Activated CD8-positive, alpha-beta memory T cell treated with anti-CD3 and anti-CD28 coated beads, Interleukin-2, amount 50 U/mL, for 48 hours (primary cell): ENCODE results near the gene CSF1.
"Not testable (repeated sequence)": the region's sequence is repeated elsewhere in the genome, so short reads cannot be mapped to it uniquely, and the experiment has no call there.

Experiments used
- DNase-seq: peaks from one replicate; pipeline ENCODE4 v3.0.0-alpha.2; 2020

Gene CSF1

DNA sequence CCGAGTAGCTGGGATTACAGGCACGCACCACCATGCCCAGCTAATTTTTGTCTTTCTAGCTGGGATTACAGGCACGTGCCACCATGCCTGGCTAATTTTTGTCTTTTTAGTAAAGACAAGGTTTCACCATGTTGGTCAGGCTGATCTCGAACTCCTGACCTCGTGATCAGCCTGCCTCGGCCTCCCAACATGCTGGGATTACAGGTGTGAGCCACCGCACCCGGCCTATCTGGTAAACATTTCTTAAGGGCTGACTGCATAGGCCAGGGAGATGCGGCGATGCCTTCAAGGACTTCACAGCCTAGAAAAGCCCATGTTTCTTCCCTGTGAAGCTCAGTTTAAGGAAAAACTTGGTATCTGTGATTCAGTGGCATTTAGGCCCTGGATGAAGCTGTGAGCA lies 9.7 kb downstream of the CSF1 start:
- DNase-seq = not testable (repeated sequence)

DNA sequence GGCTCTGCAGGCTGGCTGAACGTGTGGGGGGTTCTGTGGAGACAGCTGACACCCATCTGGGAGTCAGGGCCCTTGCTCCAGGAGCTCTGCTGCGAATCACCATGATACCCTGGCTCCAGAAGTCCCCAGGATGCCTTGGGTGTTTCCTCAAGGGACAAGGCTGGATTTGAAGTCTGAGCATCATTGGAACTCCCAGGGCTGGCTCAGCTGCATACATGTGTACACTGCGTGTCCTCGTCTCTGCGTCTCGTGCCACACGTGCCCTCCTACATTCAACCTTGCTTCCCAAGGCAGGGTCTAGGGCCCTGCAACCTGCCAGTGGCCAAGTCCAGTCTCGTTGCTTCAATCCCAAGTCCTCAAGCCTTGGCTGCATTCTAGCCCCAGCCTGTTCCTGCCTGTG lies 11.7 kb downstream of the CSF1 start:
- no peak for DNase-seq

DNA sequence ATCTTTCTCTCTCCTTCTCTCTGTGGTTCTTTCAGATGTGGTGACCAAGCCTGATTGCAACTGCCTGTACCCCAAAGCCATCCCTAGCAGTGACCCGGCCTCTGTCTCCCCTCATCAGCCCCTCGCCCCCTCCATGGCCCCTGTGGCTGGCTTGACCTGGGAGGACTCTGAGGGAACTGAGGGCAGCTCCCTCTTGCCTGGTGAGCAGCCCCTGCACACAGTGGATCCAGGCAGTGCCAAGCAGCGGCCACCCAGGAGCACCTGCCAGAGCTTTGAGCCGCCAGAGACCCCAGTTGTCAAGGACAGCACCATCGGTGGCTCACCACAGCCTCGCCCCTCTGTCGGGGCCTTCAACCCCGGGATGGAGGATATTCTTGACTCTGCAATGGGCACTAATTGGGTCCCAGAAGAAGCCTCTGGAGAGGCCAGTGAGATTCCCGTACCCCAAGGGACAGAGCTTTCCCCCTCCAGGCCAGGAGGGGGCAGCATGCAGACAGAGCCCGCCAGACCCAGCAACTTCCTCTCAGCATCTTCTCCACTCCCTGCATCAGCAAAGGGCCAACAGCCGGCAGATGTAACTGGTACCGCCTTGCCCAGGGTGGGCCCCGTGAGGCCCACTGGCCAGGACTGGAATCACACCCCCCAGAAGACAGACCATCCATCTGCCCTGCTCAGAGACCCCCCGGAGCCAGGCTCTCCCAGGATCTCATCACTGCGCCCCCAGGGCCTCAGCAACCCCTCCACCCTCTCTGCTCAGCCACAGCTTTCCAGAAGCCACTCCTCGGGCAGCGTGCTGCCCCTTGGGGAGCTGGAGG lies 12.7 kb downstream of the CSF1 start:
- no peak for DNase-seq

DNA sequence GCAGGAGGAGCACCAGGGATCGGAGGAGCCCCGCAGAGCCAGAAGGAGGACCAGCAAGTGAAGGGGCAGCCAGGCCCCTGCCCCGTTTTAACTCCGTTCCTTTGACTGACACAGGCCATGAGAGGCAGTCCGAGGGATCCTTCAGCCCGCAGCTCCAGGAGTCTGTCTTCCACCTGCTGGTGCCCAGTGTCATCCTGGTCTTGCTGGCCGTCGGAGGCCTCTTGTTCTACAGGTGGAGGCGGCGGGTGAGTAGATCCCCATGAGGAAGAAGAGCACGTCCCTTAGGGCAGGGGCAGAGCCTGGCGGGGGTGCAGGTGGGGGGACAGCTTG lies 13.3 kb downstream of the CSF1 start:
- peak; percentile 51 for DNase-seq

DNA sequence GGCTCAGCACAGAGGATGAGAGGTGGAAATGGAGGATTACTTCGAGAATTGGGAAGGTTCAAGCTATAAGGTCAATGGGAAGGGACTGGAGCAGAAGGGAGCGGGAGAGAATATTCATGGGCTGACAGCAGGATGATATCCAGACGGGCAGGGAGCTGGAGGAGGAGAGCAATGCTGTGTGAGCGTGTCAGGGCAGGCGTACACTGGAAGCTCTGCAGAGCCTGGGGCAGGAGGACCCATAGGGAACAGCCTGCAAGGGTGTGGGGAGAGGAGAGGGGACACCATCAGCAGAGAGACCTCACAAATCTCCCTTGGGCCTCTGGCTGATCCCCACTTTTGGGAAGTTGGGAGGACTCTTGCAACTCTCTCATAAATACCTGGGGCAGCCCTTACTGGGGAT lies 13.7 kb downstream of the CSF1 start:
- peak; percentile 49 for DNase-seq

DNA sequence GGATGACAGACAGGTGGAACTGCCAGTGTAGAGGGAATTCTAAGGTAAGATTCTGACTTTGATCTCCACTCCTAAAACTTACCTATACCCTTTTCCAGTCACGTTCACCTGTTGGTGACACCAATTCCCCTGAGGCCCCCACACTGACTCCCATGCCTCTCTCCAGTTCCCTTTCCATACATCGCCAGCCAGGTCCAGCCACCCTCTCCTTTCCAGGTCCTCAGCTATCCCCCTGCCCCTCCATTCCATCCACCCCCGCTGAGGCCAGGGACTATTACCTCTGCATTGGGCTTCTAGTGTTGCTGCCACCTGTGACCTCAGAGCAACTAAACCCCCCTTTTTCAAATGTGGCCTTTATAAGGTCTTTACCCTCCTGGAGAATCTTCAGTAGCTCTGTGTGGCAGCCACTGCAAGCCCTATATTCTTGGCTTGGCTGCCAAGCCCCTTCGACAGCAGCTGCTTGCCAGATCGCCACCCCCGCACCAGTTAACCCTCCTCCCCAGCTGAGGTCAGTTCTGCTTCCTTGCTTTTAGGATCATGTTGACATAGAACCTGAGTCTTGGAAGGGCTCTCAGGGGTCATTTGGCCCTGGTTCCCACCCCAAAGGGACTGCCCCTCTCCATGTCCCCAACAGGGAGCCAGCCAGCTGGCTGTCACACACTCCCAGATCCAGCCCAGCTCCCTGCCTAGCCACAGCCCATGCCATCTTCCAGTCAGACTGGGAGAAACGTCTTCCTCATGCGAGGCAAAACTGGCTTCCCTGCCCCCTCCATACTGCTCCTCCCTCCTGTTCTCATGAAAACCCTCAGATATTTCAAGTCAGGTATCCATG lies 14.7 kb downstream of the CSF1 start:
- DNase-seq = peak; percentile 44

DNA sequence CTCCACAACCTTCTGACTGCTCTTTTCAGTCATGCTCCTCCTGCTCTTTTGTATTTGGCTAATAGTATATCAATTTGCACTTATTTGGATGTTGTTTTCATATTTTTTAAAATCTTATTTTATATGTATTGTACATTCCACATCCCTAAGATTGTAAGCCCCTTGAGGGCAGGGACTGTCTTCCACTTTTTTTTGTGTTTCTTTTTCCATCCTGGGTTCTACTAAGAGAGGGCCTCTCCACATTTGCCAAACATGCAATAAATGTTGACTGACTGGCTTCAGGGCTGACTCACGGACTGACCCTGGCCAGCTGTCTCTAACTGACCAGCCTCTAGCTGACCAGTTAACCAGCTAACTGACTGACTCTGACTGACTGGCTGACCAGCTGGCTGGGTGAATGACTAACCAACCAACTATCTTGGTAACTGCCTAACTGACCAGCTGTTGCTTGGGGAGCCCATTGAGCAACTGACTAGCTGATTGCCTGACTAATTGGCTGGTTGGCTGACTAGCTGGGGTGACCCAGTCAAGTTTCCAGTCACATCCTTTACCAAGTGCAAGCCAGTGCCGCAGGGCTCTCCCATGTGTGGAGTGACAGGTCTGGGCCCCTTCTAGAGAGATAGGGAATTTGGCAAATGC lies 16.1 kb downstream of the CSF1 start:
- no peak for DNase-seq

DNA sequence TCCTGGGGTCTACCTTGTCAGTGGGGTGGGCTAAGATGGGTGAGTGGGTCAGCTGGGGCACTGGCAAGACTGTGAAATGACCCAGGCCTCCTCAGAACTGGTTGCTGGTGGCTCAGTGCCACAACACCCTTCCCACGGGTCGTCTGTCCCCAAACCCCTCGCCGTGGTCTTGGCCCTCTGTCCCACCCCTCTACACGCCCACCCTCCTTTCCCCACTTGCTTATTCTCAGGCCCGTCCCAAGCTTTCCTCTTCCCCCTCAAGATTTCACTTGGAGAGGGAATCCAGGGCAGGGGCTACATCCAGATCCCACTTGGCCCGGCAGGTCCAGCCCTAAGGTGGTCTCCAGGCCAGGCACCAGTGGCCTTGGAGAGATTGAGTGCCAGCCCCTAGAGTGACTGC lies 16.7 kb downstream of the CSF1 start:
- DNase-seq = no peak

DNA sequence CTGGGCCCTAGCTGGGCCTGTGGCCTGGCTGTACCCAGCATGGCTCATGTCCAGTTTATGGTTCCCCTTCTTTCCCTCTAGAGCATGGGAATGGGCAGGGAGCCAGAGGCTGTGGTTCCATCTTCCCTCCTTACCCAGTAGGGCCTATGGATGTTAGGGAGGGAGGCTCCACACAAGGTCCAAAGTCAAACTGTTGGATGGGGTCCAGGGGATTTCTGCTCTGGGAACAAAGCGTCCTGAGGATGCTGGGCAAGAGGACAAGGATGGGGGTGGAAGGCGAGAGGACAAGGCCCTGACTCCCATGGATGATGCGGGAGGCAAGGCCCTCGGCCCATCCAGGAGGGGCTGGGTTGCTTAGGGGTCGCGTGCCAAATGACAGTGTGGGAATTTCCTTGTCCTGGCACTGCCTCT lies 17.3 kb downstream of the CSF1 start:
- peak; percentile 47 for DNase-seq

DNA sequence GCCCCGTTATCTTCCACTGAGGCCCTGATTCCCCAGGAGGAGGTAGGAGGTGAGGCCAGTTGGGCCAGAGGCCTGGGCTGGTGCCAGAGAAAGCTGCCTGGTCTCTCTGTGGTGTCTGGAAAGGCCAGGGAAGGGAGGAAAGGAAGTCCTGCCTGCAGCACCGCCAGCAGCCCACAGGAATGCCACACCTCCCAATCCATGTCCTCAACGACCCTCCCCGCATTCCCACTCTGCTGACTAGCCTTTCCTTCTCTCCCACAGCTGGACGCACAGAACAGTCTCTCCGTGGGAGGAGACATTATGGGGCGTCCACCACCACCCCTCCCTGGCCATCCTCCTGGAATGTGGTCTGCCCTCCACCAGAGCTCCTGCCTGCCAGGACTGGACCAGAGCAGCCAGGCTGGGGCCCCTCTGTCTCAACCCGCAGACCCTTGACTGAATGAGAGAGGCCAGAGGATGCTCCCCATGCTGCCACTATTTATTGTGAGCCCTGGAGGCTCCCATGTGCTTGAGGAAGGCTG lies 18.0 kb downstream of the CSF1 start:
- peak; percentile 50 for DNase-seq

DNA sequence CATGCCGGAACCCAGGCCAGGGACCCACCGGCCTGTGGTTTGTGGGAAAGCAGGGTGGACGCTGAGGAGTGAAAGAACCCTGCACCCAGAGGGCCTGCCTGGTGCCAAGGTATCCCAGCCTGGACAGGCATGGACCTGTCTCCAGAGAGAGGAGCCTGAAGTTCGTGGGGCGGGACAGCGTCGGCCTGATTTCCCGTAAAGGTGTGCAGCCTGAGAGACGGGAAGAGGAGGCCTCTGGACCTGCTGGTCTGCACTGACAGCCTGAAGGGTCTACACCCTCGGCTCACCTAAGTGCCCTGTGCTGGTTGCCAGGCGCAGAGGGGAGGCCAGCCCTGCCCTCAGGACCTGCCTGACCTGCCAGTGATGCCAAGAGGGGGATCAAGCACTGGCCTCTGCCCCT lies 18.5 kb downstream of the CSF1 start:
- peak; percentile 46 for DNase-seq

DNA sequence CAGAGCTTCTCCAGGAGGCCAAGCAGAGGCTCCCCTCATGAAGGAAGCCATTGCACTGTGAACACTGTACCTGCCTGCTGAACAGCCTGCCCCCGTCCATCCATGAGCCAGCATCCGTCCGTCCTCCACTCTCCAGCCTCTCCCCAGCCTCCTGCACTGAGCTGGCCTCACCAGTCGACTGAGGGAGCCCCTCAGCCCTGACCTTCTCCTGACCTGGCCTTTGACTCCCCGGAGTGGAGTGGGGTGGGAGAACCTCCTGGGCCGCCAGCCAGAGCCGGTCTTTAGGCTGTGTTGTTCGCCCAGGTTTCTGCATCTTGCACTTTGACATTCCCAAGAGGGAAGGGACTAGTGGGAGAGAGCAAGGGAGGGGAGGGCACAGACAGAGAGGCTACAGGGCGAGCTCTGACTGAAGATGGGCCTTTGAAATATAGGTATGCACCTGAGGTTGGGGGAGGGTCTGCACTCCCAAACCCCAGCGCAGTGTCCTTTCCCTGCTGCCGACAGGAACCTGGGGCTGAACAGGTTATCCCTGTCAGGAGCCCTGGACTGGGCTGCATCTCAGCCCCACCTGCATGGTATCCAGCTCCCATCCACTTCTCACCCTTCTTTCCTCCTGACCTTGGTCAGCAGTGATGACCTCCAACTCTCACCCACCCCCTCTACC lies 19.1 kb downstream of the CSF1 start:
- DNase-seq = no peak

DNA sequence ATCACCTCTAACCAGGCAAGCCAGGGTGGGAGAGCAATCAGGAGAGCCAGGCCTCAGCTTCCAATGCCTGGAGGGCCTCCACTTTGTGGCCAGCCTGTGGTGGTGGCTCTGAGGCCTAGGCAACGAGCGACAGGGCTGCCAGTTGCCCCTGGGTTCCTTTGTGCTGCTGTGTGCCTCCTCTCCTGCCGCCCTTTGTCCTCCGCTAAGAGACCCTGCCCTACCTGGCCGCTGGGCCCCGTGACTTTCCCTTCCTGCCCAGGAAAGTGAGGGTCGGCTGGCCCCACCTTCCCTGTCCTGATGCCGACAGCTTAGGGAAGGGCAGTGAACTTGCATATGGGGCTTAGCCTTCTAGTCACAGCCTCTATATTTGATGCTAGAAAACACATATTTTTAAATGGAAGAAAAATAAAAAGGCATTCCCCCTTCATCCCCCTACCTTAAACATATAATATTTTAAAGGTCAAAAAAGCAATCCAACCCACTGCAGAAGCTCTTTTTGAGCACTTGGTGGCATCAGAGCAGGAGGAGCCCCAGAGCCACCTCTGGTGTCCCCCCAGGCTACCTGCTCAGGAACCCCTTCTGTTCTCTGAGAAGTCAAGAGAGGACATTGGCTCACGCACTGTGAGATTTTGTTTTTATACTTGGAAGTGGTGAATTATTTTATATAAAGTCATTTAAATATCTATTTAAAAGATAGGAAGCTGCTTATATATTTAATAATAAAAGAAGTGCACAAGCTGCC lies 19.8 kb downstream of the CSF1 start:
- DNase-seq = no peak

DNA sequence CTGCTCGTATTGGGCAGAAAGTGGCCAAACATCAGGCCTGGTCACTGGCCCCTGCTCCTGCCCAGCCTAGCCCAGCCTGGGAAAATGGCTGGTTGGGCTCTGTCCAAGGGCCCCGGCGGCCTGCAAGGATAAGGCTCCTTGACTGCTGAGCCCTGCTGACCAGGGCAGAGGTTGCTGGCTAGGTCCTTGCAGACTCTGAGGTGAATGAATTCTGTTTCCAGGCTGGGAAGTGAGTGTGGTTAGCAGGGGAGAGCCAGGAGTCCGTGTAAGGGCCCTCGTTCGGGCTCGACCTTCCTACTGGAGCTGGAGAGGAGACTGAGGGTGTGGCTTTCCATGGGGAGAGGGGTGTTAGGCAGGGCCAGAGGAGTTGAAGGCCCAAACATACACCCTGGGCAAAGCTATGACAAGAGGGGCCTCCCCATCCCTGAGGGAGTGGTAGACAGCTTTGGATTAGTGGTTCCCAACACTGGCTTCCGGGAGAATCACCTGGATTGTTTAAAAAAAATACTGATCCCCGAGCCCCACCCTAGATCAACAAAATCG lies 20.6 kb downstream of the CSF1 start:
- DNase-seq = no peak

DNA sequence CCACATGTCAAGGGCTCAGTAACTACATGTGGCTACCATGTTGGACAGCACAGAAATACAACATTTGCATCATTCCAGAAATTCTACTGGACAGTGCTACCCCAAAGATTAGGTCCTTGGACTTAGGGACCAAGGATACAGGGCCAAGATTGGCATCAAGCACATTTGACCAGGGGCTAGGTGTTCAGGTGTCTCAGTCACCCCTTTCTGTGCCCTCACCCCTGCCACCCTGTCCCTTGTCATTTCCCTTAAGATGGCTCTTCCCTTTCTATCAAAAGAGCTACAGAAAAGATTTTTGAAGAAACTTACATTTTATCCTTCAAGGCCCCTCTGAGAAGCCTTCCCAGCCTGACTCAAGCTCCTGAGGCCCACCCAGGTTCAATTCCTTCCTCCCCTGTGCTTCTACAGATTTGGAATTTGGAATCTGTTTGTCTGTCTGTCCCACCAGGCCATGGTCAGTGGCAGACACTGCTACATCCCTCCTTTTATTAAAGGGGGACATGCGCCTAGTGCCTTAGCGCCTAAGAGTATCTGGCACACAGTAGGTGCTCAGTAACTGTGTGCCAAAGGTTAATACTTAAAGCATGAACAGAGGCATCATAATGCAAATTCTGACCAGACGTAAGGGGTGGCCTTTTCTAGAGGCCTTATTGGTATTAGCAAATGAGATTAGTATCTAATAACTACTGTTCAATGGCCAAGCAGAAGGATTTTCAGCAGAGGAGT lies 21.4 kb downstream of the CSF1 start:
- DNase-seq = no peak

DNA sequence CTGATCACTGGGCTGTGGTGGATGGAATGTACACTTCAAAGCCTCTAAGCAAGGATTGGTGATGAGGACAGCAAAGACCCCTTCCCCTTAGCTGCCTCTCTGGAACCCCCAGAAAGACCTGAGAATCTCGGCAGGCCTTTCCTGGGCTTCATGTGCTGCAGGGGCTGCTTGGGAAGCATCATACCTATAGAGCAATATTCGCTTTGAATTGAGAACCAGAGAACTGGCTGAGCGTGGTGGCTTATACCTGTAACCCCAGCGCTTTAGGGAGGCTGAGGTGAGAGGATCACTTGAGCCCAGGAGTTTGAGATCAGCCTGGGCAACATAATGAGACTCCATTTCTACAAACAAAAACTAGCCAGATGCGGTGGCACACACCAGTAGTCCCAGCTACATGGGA lies 22.0 kb downstream of the CSF1 start:
- no peak for DNase-seq

DNA sequence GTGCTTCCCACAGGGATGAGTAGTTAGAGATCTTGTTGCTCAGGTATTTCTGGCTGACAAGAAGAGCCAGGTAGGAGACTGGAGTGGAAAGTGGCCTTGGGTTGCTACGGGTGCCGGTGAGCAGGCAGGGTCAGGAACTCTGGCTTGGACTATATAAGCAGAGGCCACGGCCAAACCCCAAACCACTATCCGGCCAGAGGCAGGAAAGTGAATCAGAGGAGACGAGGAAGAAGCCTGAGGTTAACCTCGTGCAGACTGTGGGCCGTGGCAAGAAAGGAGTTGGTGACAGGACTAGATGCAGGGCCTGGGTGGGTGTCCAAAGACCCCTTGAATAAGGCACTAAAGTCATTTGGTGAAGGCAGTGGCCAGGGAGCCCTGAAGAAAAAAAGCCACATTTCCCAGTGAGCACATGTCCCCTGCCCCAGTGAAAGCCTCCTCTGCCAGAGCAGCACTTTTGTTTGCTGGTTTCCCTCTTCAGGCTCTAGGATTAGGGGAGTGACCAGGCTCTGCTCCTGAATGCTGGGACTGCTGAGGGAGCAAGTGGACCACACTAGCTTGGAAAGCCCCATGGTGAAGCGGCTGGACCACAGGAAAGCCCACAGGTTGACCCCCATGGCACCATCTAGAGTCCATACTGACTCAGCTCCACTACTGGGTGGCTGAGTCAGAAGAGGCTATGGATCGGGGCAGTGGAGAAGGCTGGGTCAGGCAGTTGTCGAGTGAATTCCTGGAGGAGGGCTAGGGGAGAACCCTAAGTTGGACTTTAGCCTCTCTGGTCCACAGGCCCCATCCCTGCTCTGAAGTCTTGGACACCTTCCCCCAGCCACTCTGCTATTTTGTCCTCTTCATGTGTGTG lies 23.4 kb downstream of the CSF1 start:
- no peak for DNase-seq

DNA sequence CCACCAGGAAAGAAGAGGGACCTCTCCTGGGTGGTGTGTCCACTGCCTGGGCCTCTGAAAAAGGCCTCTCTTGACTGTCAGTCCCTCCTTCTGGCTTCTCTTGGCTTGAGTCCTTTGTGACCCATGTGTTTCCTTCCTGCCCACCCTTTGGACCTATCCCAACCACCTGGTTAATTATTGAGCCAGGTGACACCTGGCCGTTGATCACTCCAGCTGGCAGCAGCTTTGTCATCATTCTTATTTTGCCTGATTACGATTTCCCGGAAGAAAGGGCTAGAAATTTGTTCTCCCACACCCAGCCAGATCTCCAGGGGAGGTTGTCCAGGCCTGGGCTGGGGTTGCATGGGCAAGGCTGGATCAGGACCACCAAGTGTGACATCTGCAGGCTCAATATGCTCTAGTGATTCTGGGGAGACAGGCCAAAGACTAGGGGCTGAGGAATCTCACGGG lies 24.8 kb downstream of the CSF1 start:
- DNase-seq = no peak

DNA sequence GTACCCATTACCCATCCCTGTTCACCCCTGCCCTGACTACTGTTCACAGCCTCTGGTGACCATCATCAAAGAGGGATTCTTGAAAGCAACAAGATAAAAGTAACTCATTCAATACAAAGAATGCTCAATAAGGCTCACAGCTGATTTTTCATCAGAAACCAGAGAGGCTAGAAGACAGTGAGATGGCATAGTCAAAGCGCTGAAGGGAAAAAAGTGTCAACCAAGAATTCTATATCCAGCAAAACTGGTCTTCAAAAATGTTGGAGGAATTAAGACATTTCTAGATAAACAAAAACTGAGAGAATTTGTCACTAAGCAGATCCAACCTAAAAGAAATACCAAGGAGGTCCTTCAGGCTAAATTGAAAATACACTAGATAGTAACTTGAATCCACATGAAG lies 27.1 kb downstream of the CSF1 start:
- no peak for DNase-seq

DNA sequence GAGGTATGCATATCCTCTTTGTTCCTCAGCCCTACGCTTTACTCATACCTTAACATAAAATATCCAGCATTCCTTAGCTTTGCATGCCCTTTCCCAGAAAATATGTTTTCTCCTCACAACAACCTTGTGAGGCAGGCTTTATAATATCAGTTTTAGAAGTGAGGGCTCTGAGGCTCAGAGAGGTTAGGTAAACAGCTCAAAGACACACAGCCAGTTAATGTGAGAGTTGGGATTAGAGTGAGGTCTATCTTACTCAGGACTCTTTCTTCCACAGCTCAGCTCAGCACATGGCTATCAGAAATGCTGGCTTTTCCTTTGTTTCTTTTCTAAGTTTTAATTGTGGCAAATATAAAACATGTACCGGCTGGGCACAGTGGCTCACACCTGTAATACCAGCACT lies 27.9 kb downstream of the CSF1 start:
- DNase-seq = no peak
